GM03348 (cell line): ENCODE measurements around the gene AP1S2.
"Not testable (repeated sequence)": the region's sequence is repeated elsewhere in the genome, so short reads cannot be mapped to it uniquely, and the experiment has no call there.

Experiments
- DNase-seq: peaks from one replicate; pipeline ENCODE4 v3.0.0; 2012; ENCODE audit warnings: low spot score

AP1S2 gene

GRCh38 chrX:15855568-15856221 is 1.1 kb upstream of the AP1S2 start:
- no peak for DNase-seq

GRCh38 chrX:15854080-15854655 is 445 bp downstream of the AP1S2 start:
- peak; percentile 42 for DNase-seq

GRCh38 chrX:15853586-15854079 is 980 bp downstream of the AP1S2 start:
- DNase-seq, result no peak

GRCh38 chrX:15849555-15849954 is 5.1 kb downstream of the AP1S2 start:
- no peak for DNase-seq

- DNase-seq, result no peak
Observed at GRCh38 chrX:15848576-15848975, 6.0 kb downstream of the AP1S2 start.

GRCh38 chrX:15843960-15844359 is 10.7 kb downstream of the AP1S2 start:
- no peak for DNase-seq

GRCh38 chrX:15841853-15842516 is 12.6 kb downstream of the AP1S2 start:
- no peak for DNase-seq

GRCh38 chrX:15838017-15838416 is 16.6 kb downstream of the AP1S2 start:
- no peak for DNase-seq

- no peak for DNase-seq
Observed at GRCh38 chrX:15834827-15835595, 19.6 kb downstream of the AP1S2 start.

GRCh38 chrX:15834053-15834452 is 20.6 kb downstream of the AP1S2 start:
- no peak for DNase-seq

- DNase-seq, result not testable (repeated sequence)
Observed at GRCh38 chrX:15831347-15831746, 23.3 kb downstream of the AP1S2 start.

- DNase-seq, result no peak
Observed at GRCh38 chrX:15829217-15829616, 25.4 kb downstream of the AP1S2 start.

GRCh38 chrX:15825936-15826335 is 28.7 kb downstream of the AP1S2 start:
- DNase-seq, result no peak

- no peak for DNase-seq
Observed at GRCh38 chrX:15822922-15823321, 31.7 kb downstream of the AP1S2 start.

- DNase-seq, result no peak
Observed at GRCh38 chrX:15820106-15821073, 34.2 kb downstream of the AP1S2 start.

- no peak for DNase-seq
Observed at GRCh38 chrX:15816886-15817285, 37.7 kb downstream of the AP1S2 start.

- peak; percentile 4 for DNase-seq
Observed at GRCh38 chrX:15816438-15816809, 38.2 kb downstream of the AP1S2 start.

- peak; percentile 25 for DNase-seq
Observed at GRCh38 chrX:15815779-15816437, 38.7 kb downstream of the AP1S2 start.

- no peak for DNase-seq
Observed at GRCh38 chrX:15814771-15815365, 39.7 kb downstream of the AP1S2 start.

- no peak for DNase-seq
Observed at GRCh38 chrX:15813416-15813815, 41.2 kb downstream of the AP1S2 start.
